Effector memory CD4-positive, alpha-beta T cell (primary cell): Measurements from ENCODE around the gene DNAI7.

Source experiments
- DNase-seq, 3 donors: peaks; one replicate each; pipeline ENCODE4 v3.0.0-alpha.2; 2020
- H3K27ac ChIP-seq: 2 replicates; pipeline ENCODE4 v1.7.0; 2013; ENCODE audit warnings: mild to moderate bottlenecking, low read length, moderate library complexity; ENCODE audit not compliant: insufficient read depth, poor library complexity, severe bottlenecking
- H3K27me3 ChIP-seq: replicated peaks from 2 replicates; pipeline ENCODE4 v1.7.0; 2013; ENCODE audit warnings: mild to moderate bottlenecking, low read length; ENCODE audit not compliant: insufficient read depth, control insufficient read depth, poor library complexity, severe bottlenecking
- H3K36me3 ChIP-seq: 2 replicates; pipeline ENCODE4 v1.7.0; 2013; ENCODE audit warnings: mild to moderate bottlenecking, low read length, moderate library complexity; ENCODE audit not compliant: control insufficient read depth, insufficient read depth
- H3K4me1 ChIP-seq: 2 replicates; pipeline ENCODE4 v1.7.0; 2013; ENCODE audit warnings: low read length, mild to moderate bottlenecking; ENCODE audit not compliant: control insufficient read depth, insufficient read depth, poor library complexity, severe bottlenecking
- H3K4me3 ChIP-seq: 2 replicates; pipeline ENCODE4 v1.7.0; 2013; ENCODE audit warnings: low read length, low read depth, mild to moderate bottlenecking; ENCODE audit not compliant: insufficient read depth, poor library complexity, severe bottlenecking
- H3K9me3 ChIP-seq: 2 replicates; pipeline ENCODE4 v1.7.0; 2013; ENCODE audit warnings: mild to moderate bottlenecking, low read length, moderate library complexity; ENCODE audit not compliant: control insufficient read depth

DNAI7 gene

DNA sequence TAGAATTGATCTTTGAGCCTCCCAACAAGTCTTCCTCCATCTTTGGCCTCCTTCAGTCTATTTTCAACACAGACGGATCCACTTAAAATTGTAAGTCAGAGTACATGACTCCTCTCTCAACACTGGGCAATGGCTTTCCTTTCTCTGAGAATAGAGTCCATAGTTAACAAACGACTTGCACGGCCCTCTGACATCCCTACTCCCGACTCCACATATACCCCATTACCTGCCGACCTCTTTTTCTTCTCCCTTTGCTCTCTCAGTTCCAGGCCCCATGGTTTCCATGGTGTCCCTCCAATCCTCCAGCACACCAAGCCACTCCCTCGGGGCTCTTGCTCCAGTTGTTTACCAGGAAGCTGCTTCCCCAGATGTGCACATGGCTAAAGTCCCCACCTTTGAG lies 84.7 kb downstream of the DNAI7 start:
- no peak overlapping the region for H3K27ac ChIP-seq
- DNase-seq: no peak
- H3K27me3 ChIP-seq: no peaks in the 10 kb centered on the region
- no peak overlapping the region for H3K4me3 ChIP-seq
- no peaks in the 10 kb centered on the region for H3K4me1 ChIP-seq
- H3K9me3 ChIP-seq: no peaks in the 10 kb centered on the region
- H3K36me3 ChIP-seq: peaks cover 4% of the 10 kb centered on the region

DNA sequence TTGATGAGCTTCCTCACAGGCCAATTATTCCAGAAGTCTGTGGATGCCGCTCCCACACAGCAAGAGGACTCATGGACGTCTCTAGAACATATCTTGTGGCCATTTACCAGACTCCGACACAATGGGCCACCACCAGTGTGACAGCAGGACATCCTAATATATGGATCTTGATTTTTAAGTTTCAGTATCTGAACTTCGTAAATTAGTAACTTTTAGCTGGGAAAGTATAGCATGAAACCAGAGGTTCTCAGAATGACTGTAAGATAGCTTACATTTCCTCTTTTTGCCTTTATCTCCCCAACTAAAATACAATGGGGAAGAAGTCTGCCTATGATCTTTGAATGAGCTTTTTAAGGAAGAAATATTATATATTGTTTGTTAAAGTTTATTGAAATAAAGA lies 87.0 kb downstream of the DNAI7 start:
- H3K27me3 ChIP-seq: no peaks in the 10 kb centered on the region
- peaks cover 4% of the 10 kb centered on the region for H3K36me3 ChIP-seq
- H3K4me1 ChIP-seq: no peaks in the 10 kb centered on the region
- H3K9me3 ChIP-seq: no peaks in the 10 kb centered on the region
- DNase-seq: no peak
- no peak overlapping the region for H3K4me3 ChIP-seq
- no peak overlapping the region for H3K27ac ChIP-seq

DNA sequence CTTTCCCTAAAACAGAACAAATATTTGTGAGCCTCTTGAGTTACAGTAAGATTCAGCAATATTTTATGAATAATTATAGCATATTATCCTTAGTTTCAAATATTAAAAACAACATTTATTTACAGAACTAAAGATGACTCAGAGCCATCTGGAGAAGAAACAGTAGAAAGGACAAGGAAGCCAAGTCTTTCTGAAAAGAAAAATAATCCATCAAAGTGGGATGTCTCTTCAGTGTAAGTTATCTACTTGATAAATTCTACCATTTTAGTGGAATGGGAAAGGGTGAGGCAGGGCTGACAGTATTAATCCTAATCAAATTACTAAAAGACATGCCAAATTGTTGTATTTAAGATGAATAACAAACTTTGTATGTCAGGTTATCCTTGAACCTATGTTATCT lies 88.1 kb downstream of the DNAI7 start:
- no peak overlapping the region for H3K27ac ChIP-seq
- no peak overlapping the region for H3K4me3 ChIP-seq
- H3K9me3 ChIP-seq: no peaks in the 10 kb centered on the region
- no peaks in the 10 kb centered on the region for H3K27me3 ChIP-seq
- DNase-seq: no peak
- H3K4me1 ChIP-seq: no peaks in the 10 kb centered on the region
- peaks cover 13% of the 10 kb centered on the region for H3K36me3 ChIP-seq

DNA sequence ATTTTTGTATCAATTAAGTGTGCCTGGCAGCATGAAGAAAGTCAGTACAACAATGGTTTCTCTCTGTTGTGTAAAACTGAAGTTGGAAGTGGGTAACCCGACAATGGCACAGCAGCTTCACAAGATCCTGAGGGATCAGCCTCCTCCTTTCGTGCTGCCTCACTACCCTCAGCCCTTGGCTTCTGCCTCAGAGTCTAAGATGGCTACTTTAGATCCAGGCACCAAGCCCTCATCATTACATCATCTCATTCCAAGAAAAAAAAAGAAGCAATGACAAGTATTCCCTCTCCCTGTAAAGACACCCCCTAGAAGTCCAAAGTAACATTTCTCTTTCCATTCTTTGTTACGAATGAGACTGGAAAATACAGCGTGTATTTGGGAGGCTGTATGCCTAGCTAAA lies 92.6 kb downstream of the DNAI7 start:
- peaks cover 28% of the 10 kb centered on the region for H3K36me3 ChIP-seq
- no peak for DNase-seq
- H3K4me3 ChIP-seq: no peak overlapping the region
- no peak overlapping the region for H3K27ac ChIP-seq
- no peaks in the 10 kb centered on the region for H3K27me3 ChIP-seq
- no peaks in the 10 kb centered on the region for H3K9me3 ChIP-seq
- no peaks in the 10 kb centered on the region for H3K4me1 ChIP-seq

GRCh38 chr12:25101092-25101445 lies 93.9 kb downstream of the DNAI7 start:
- Histone ChIP-seq H3K27ac (no peak overlapping the region), H3K9me3 (no peaks in the 10 kb centered on the region), H3K36me3 (peaks cover 36% of the 10 kb centered on the region), H3K4me1 (no peaks in the 10 kb centered on the region), H3K27me3 (no peaks in the 10 kb centered on the region), H3K4me3 (no peak overlapping the region)
- DNase-seq: no peak

GRCh38 chr12:25100194-25101091 lies 94.5 kb downstream of the DNAI7 start:
- Histone ChIP-seq H3K4me1 (no peaks in the 10 kb centered on the region), H3K27me3 (no peaks in the 10 kb centered on the region), H3K27ac (no peak overlapping the region), H3K4me3 (no peak overlapping the region), H3K36me3 (peaks cover 40% of the 10 kb centered on the region), H3K9me3 (no peaks in the 10 kb centered on the region)
- DNase-seq: no peak

- peaks cover 41% of the 10 kb centered on the region for H3K36me3 ChIP-seq
- no peak overlapping the region for H3K27ac ChIP-seq
- no peak for DNase-seq
- no peak overlapping the region for H3K4me3 ChIP-seq
- H3K27me3 ChIP-seq: no peaks in the 10 kb centered on the region
- no peaks in the 10 kb centered on the region for H3K4me1 ChIP-seq
- no peaks in the 10 kb centered on the region for H3K9me3 ChIP-seq
These were observed 96.0 kb downstream of the DNAI7 start for GRCh38 chr12:25099010-25099409.

GRCh38 chr12:25089738-25090137 lies 105.2 kb downstream of the DNAI7 start:
- H3K9me3 ChIP-seq: no peaks in the 10 kb centered on the region
- H3K27ac ChIP-seq: no peak overlapping the region
- peaks cover 24% of the 10 kb centered on the region for H3K36me3 ChIP-seq
- H3K4me3 ChIP-seq: no peak overlapping the region
- no peaks in the 10 kb centered on the region for H3K27me3 ChIP-seq
- DNase-seq: no peak
- H3K4me1 ChIP-seq: no peaks in the 10 kb centered on the region

GRCh38 chr12:25087596-25087995 lies 107.4 kb downstream of the DNAI7 start:
- Histone ChIP-seq H3K9me3 (no peaks in the 10 kb centered on the region), H3K36me3 (peaks cover 36% of the 10 kb centered on the region), H3K27me3 (no peaks in the 10 kb centered on the region), H3K4me1 (no peaks in the 10 kb centered on the region), H3K4me3 (no peak overlapping the region), H3K27ac (no peak overlapping the region)
- no peak for DNase-seq

- no peaks in the 10 kb centered on the region for H3K27me3 ChIP-seq
- H3K9me3 ChIP-seq: no peaks in the 10 kb centered on the region
- no peak overlapping the region for H3K27ac ChIP-seq
- no peak for DNase-seq
- H3K4me1 ChIP-seq: no peaks in the 10 kb centered on the region
- H3K4me3 ChIP-seq: no peak overlapping the region
- H3K36me3 ChIP-seq: peaks cover 35% of the 10 kb centered on the region
These were observed 110.1 kb downstream of the DNAI7 start for GRCh38 chr12:25084816-25085215.
